Suprapubic skin (tissue), 4 donors: ENCODE data around the gene FAM89B. TPM values are rescaled to one million over a fixed set of nuclear protein-coding genes. Genes with fewer than 3 reads are reported as not detected.

Experiments used
- DNase-seq, 2 donors: peaks; one replicate each; pipeline ENCODE4 v3.0.0-alpha.2; 2019; ENCODE audit warnings: low spot score in 2 of 2
- H3K27ac ChIP-seq: fragments of 200-600 bp; sonication (generic); one replicate; pipeline ENCODE4 v1.5.1; 2019
- H3K27me3 ChIP-seq: fragments of 200-600 bp; sonication (generic); one replicate; pipeline ENCODE4 v1.5.1; 2019
- H3K36me3 ChIP-seq: fragments of 200-600 bp; sonication (generic); one replicate; pipeline ENCODE4 v1.5.1; 2019
- H3K4me1 ChIP-seq: fragments of 200-600 bp; sonication (generic); one replicate; pipeline ENCODE4 v1.5.1; 2019
- H3K4me3 ChIP-seq: fragments of 200-600 bp; sonication (generic); one replicate; pipeline ENCODE4 v1.5.1; 2019; ENCODE audit warnings: mild to moderate bottlenecking
- H3K9me3 ChIP-seq: fragments of 200-600 bp; sonication (generic); one replicate; pipeline ENCODE4 v1.5.1; 2019
- CTCF ChIP-seq, 2 donors: fragments of 200-600 bp in 1 of 2; fragments of 450-650 bp in 1 of 2; sonication (generic) in 1 of 2; IDR thresholded peaks; one replicate each; pipeline ENCODE4 v1.5.1; 2016 to 2019; ENCODE audit warnings: antibody characterized with exemption in 2 of 2, mild to moderate bottlenecking in 1 of 2, moderate library complexity in 1 of 2
- EP300 ChIP-seq: sonication (generic); formaldehyde crosslinking; IDR thresholded peaks from one replicate; pipeline ENCODE4 v1.6.1; 2017; ENCODE audit warnings: antibody characterized with exemption
- POLR2A ChIP-seq, 2 donors: fragments of 450-650 bp; IDR thresholded peaks; one replicate each; pipeline ENCODE4 v1.6.1; 2017; ENCODE audit warnings: antibody characterized with exemption in 2 of 2, mild to moderate bottlenecking in 2 of 2, moderate library complexity in 2 of 2
- POLR2AphosphoS5 ChIP-seq, 3 donors: sonication (generic); formaldehyde crosslinking; IDR thresholded peaks; one replicate each; pipeline ENCODE4 v1.6.1; 2017; ENCODE audit warnings: antibody characterized with exemption in 3 of 3
- WGBS: methylation state at CpG from one replicate; pipeline ENCODE4 v1.1.5; 2018; 5-methylcytosine and 5-hydroxymethylcytosine counted together
- total RNA-seq, 4 donors: library from RNA; depleted of rRNA; stranded (reverse); fragments of >200 nt; gene quantifications; one replicate each; pipeline ENCODE4 v1.1.0, GENCODE V29; 2016

The FAM89B gene
- total RNA-seq, 4 donors from 2014 or later: 45.2 to 103 (median 72.0) TPM

GRCh38 chr11:65541093-65541982, 31.0 kb upstream of the FAM89B start:
- Histone ChIP-seq H3K27ac (peak overlapping the region; percentile 95), H3K36me3 (peaks cover 26% of the 10 kb centered on the region), H3K4me1 (peaks cover 39% of the 10 kb centered on the region), H3K27me3 (no peaks in the 10 kb centered on the region), H3K4me3 (peak overlapping the region; percentile 61), H3K9me3 (no peaks in the 10 kb centered on the region)
- 29% methylated on average over 15 of the region's 18 CpGs for WGBS
- no peak for DNase-seq
- TF ChIP-seq POLR2A (IDR thresholded peaks at IDR 0.05) (no peak), EP300 (no peak), POLR2AphosphoS5 (IDR thresholded peaks at IDR 0.05) (no peak), CTCF (IDR thresholded peaks at IDR 0.05) (no peak)

GRCh38 chr11:65542738-65543390, 29.5 kb upstream of the FAM89B start:
- Histone ChIP-seq H3K36me3 (peaks cover 11% of the 10 kb centered on the region), H3K9me3 (no peaks in the 10 kb centered on the region), H3K4me1 (peaks cover 46% of the 10 kb centered on the region), H3K27ac (no peak overlapping the region), H3K27me3 (no peaks in the 10 kb centered on the region), H3K4me3 (no peak overlapping the region)
- 96% methylated on average over 3 of the region's 3 CpGs for WGBS
- no peak for DNase-seq
- TF ChIP-seq POLR2A (IDR thresholded peaks at IDR 0.05): no peak
- TF ChIP-seq EP300: no peak
- no peak for TF ChIP-seq POLR2AphosphoS5 (IDR thresholded peaks at IDR 0.05)
- TF ChIP-seq CTCF (IDR thresholded peaks at IDR 0.05): no peak

- no peak overlapping the region for H3K4me3 ChIP-seq
- WGBS: 53% methylated on average over 4 of the region's 4 CpGs
These were observed 26.5 kb upstream of the FAM89B start for GRCh38 chr11:65545853-65546216.

GRCh38 chr11:65546217-65546958, 25.9 kb upstream of the FAM89B start:
- peak; percentile 92 to 94 for DNase-seq
- Histone ChIP-seq H3K27me3 (no peaks in the 10 kb centered on the region), H3K4me3 (peak overlapping the region; percentile 48), H3K4me1 (peaks cover 24% of the 10 kb centered on the region), H3K36me3 (peaks cover 8% of the 10 kb centered on the region), H3K9me3 (no peaks in the 10 kb centered on the region), H3K27ac (peak overlapping the region; percentile 38)
- TF ChIP-seq POLR2A (IDR thresholded peaks at IDR 0.05) (no peak), POLR2AphosphoS5 (IDR thresholded peaks at IDR 0.05) (no peak), CTCF (IDR thresholded peaks at IDR 0.05) (no peak), EP300 (no peak)
- WGBS: 43% methylated on average over 37 of the region's 64 CpGs

More at GRCh38 chr11:65545853-65546216, 26.5 kb upstream of the FAM89B start:
- H3K4me1 ChIP-seq: peaks cover 25% of the 10 kb centered on the region
- no peaks in the 10 kb centered on the region for H3K9me3 ChIP-seq
- no peak overlapping the region for H3K27ac ChIP-seq
- no peak for DNase-seq
- H3K36me3 ChIP-seq: peaks cover 6% of the 10 kb centered on the region
- no peaks in the 10 kb centered on the region for H3K27me3 ChIP-seq
- TF ChIP-seq CTCF (IDR thresholded peaks at IDR 0.05): no peak
- no peak for TF ChIP-seq EP300
- TF ChIP-seq POLR2A (IDR thresholded peaks at IDR 0.05): no peak
- TF ChIP-seq POLR2AphosphoS5 (IDR thresholded peaks at IDR 0.05): no peak
